HEK293 (cell line): ENCODE results near the gene AP5Z1.
A peak's percentile ranks its signal among the peaks of the same experiment; 100 is the strongest.

ENCODE experiments used
- BCL11B ChIP-seq: fragments of 450-650 bp; formaldehyde crosslinking; IDR thresholded peaks from 2 replicates; pipeline ENCODE4 v1.5.1; 2016; ENCODE audit warnings: low read depth, missing biosample characterization, missing genetic modification characterization
- HOXD13 ChIP-seq: sonication (generic); formaldehyde crosslinking; IDR thresholded peaks from 2 replicates; pipeline ENCODE4 v1.8.0; 2022; ENCODE audit warnings: missing genetic modification reagents, borderline replicate concordance
- MYNN ChIP-seq: fragments of 450-650 bp; formaldehyde crosslinking; IDR thresholded peaks from 2 replicates; pipeline ENCODE4 v1.5.1; 2016; ENCODE audit warnings: missing biosample characterization, missing genetic modification characterization, borderline replicate concordance
- MZF1 ChIP-seq: fragments of 450-650 bp; formaldehyde crosslinking; IDR thresholded peaks from 2 replicates; pipeline ENCODE4 v1.5.1; 2017; ENCODE audit warnings: missing biosample characterization, missing genetic modification characterization, borderline replicate concordance
- PRDM4 ChIP-seq: fragments of 450-650 bp; formaldehyde crosslinking; IDR thresholded peaks from 2 replicates; pipeline ENCODE4 v1.5.1; 2017; ENCODE audit warnings: missing biosample characterization, missing genetic modification characterization
- ZBTB44 ChIP-seq: fragments of 450-650 bp; IDR thresholded peaks from 2 replicates; pipeline ENCODE4 v1.5.1; 2018; ENCODE audit warnings: missing biosample characterization, mild to moderate bottlenecking, missing genetic modification characterization
- ZEB2 ChIP-seq: fragments of 450-650 bp; formaldehyde crosslinking; IDR thresholded peaks from 2 replicates; pipeline ENCODE4 v1.5.1; 2016; ENCODE audit warnings: missing biosample characterization, missing genetic modification characterization
- ZFHX2 ChIP-seq: fragments of 450-650 bp; formaldehyde crosslinking; conservative IDR thresholded peaks from 2 replicates; pipeline ENCODE4 v1.5.1; 2016; ENCODE audit warnings: missing biosample characterization, missing genetic modification characterization
- ZNF155 ChIP-seq: fragments of 450-650 bp; formaldehyde crosslinking; IDR thresholded peaks from 2 replicates; pipeline ENCODE4 v1.5.1; 2016; ENCODE audit warnings: missing biosample characterization, missing genetic modification characterization
- ZNF157 ChIP-seq: fragments of 450-650 bp; formaldehyde crosslinking; IDR thresholded peaks from 2 replicates; pipeline ENCODE4 v1.5.1; 2016; ENCODE audit warnings: missing biosample characterization, missing genetic modification characterization
- ZNF202 ChIP-seq: fragments of 450-650 bp; formaldehyde crosslinking; IDR thresholded peaks from 2 replicates; pipeline ENCODE4 v1.5.1; 2016; ENCODE audit warnings: missing biosample characterization, missing genetic modification characterization, borderline replicate concordance
- ZNF214 ChIP-seq: fragments of 450-650 bp; formaldehyde crosslinking; IDR thresholded peaks from 2 replicates; pipeline ENCODE4 v1.5.1; 2017; ENCODE audit warnings: missing biosample characterization, mild to moderate bottlenecking, missing genetic modification characterization, borderline replicate concordance
- ZNF239 ChIP-seq: fragments of 450-650 bp; formaldehyde crosslinking; IDR thresholded peaks from 2 replicates; pipeline ENCODE4 v1.5.1; 2016; ENCODE audit warnings: missing biosample characterization, missing genetic modification characterization
- ZNF366 ChIP-seq: fragments of 450-650 bp; formaldehyde crosslinking; conservative IDR thresholded peaks from 2 replicates; pipeline ENCODE4 v1.5.1; 2016; ENCODE audit warnings: missing biosample characterization, missing genetic modification characterization
- ZNF404 ChIP-seq: fragments of 450-650 bp; formaldehyde crosslinking; IDR thresholded peaks from 2 replicates; pipeline ENCODE4 v1.5.1; 2017; ENCODE audit warnings: missing biosample characterization, missing genetic modification characterization
- ZNF449 ChIP-seq: fragments of 450-650 bp; formaldehyde crosslinking; IDR thresholded peaks from 2 replicates; pipeline ENCODE4 v1.5.1; 2017; ENCODE audit warnings: missing biosample characterization, mild to moderate bottlenecking, missing genetic modification characterization, moderate library complexity
- ZNF48 ChIP-seq: fragments of 450-650 bp; formaldehyde crosslinking; IDR thresholded peaks from 2 replicates; pipeline ENCODE4 v1.5.1; 2016; ENCODE audit warnings: missing biosample characterization, missing genetic modification characterization
- ZNF518A ChIP-seq: fragments of 450-650 bp; formaldehyde crosslinking; conservative IDR thresholded peaks from 2 replicates; pipeline ENCODE4 v1.5.1; 2016; ENCODE audit warnings: low read depth, missing biosample characterization, missing genetic modification characterization
- ZNF521 ChIP-seq: fragments of 450-650 bp; formaldehyde crosslinking; IDR thresholded peaks from 2 replicates; pipeline ENCODE4 v1.5.1; 2017; ENCODE audit warnings: missing biosample characterization, mild to moderate bottlenecking, missing genetic modification characterization
- ZNF555 ChIP-seq: fragments of 450-650 bp; formaldehyde crosslinking; conservative IDR thresholded peaks from 2 replicates; pipeline ENCODE4 v1.5.1; 2017; ENCODE audit warnings: missing biosample characterization, mild to moderate bottlenecking, missing genetic modification characterization, inconsistent platforms
- ZNF571 ChIP-seq: fragments of 450-650 bp; formaldehyde crosslinking; IDR thresholded peaks from 2 replicates; pipeline ENCODE4 v1.5.0; 2017; ENCODE audit warnings: missing biosample characterization, missing genetic modification characterization
- ZNF580 ChIP-seq: fragments of 450-650 bp; formaldehyde crosslinking; IDR thresholded peaks from 2 replicates; pipeline ENCODE4 v1.5.1; 2016; ENCODE audit warnings: missing biosample characterization, missing genetic modification characterization
- ZNF701 ChIP-seq: fragments of 450-650 bp; formaldehyde crosslinking; IDR thresholded peaks from 2 replicates; pipeline ENCODE4 v1.5.1; 2016; ENCODE audit warnings: missing biosample characterization, missing genetic modification characterization
- ZNF704 ChIP-seq: fragments of 450-650 bp; formaldehyde crosslinking; IDR thresholded peaks from 2 replicates; pipeline ENCODE4 v1.5.1; 2016; ENCODE audit warnings: missing biosample characterization, missing genetic modification characterization
- ZNF791 ChIP-seq: fragments of 450-650 bp; formaldehyde crosslinking; IDR thresholded peaks from 2 replicates; pipeline ENCODE4 v1.5.1; 2016; ENCODE audit warnings: missing biosample characterization, missing genetic modification characterization
- ZSCAN5A ChIP-seq: fragments of 450-650 bp; formaldehyde crosslinking; IDR thresholded peaks from 2 replicates; pipeline ENCODE4 v1.5.1; 2016; ENCODE audit warnings: missing biosample characterization, missing genetic modification characterization

Gene AP5Z1

GRCh38 chr7:4744391-4745264, 30.8 kb upstream of the AP5Z1 start (continued):
- TF ChIP-seq ZNF518A (no peak), MYNN (tag by site-specific recombination) (peak; percentile 71; the same call in 1 of the 2 replicates), ZNF155 (no peak), ZEB2 (tag by site-specific recombination) (no peak), ZNF571 (tag by site-specific recombination) (no peak), ZNF239 (tag by site-specific recombination) (no peak), ZNF555 (no peak), ZNF449 (tag by site-specific recombination) (no peak), ZNF214 (tag by site-specific recombination) (no peak), HOXD13 (CRISPR knock-in tag) (no peak), ZFHX2 (tag by site-specific recombination) (no peak), ZNF202 (tag by site-specific recombination) (no peak), ZNF791 (tag by site-specific recombination) (no peak), ZNF701 (tag by site-specific recombination) (no peak), ZNF521 (tag by site-specific recombination) (no peak), MZF1 (tag by site-specific recombination) (no peak), ZNF48 (tag by site-specific recombination) (no peak), ZSCAN5A (no peak), PRDM4 (tag by site-specific recombination) (peak; percentile 70; the same call in 1 of the 2 replicates), ZNF157 (tag by site-specific recombination) (no peak), ZNF580 (tag by site-specific recombination) (no peak), ZNF366 (no peak), ZNF704 (no peak), BCL11B (tag by site-specific recombination) (no peak), ZBTB44 (tag by site-specific recombination) (no peak), ZNF404 (no peak)
